IPS DF 4.7 (cell line): Measurements from ENCODE around the gene ATP5F1C.

Source experiments
- DNase-seq: peaks from one replicate; pipeline ENCODE4 v3.0.0-alpha.2; 2013; ENCODE audit warnings: low spot score; ENCODE audit errors: extremely low read depth

Gene ATP5F1C

GRCh38 chr10:7846591-7846990, 58.6 kb downstream of the ATP5F1C start:
- no peak for DNase-seq

GRCh38 chr10:7853226-7853842, 65.4 kb downstream of the ATP5F1C start:
- DNase-seq = no peak

- DNase-seq = no peak
Measured at GRCh38 chr10:7853890-7854289, 65.9 kb downstream of the ATP5F1C start.

GRCh38 chr10:7855205-7855604, 67.2 kb downstream of the ATP5F1C start:
- peak; percentile 19 for DNase-seq

- no peak for DNase-seq
Measured at GRCh38 chr10:7856678-7857077, 68.7 kb downstream of the ATP5F1C start.

- DNase-seq = no peak
Measured at GRCh38 chr10:7857262-7857661, 69.3 kb downstream of the ATP5F1C start.
